Activated B cell treated with CpG ODN at 0.5 μM for 24 hours (primary cell): ENCODE data around the gene SLC38A6. TPM values are rescaled to one million over a fixed set of nuclear protein-coding genes. Genes with fewer than 3 reads are reported as not detected.

Source experiments
- ATAC-seq: fragments of 200-7000 bp; cut with Tn5 transposase; one replicate; pipeline ENCODE4 v1.10.0; 2021; ENCODE audit warnings: low read depth, mild to moderate bottlenecking, moderate library complexity
- CTCF ChIA-PET: fragments of 350-600 bp; sonication (Branson Sonifier 250); formaldehyde crosslinking; loops from one replicate; lab custom pipeline; 2021; ENCODE audit warnings: antibody characterized with exemption; lab: Charles Lee
- POLR2A ChIA-PET: fragments of 350-600 bp; sonication (Branson Sonifier 250); formaldehyde crosslinking; loops from one replicate; lab custom pipeline; 2021; ENCODE audit warnings: antibody characterized with exemption; lab: Charles Lee
- DNase-seq: peaks from one replicate; pipeline ENCODE4 v3.0.0; 2022
- H3K27ac Mint-ChIP-seq: one replicate; pipeline ENCODE4 v1.8.0; 2020; ENCODE audit warnings: mixed read lengths
- H3K27me3 Mint-ChIP-seq: one replicate; pipeline ENCODE4 v1.8.0; 2021; ENCODE audit warnings: mixed read lengths
- H3K36me3 Mint-ChIP-seq: one replicate; pipeline ENCODE4 v1.8.0; 2021; ENCODE audit warnings: low read depth, mixed read lengths
- H3K4me1 Mint-ChIP-seq: one replicate; pipeline ENCODE4 v1.8.0; 2021; ENCODE audit warnings: mixed read lengths
- H3K4me3 Mint-ChIP-seq: one replicate; pipeline ENCODE4 v1.8.0; 2020; ENCODE audit warnings: mild to moderate bottlenecking, mixed read lengths
- H3K9me3 Mint-ChIP-seq: one replicate; pipeline ENCODE4 v1.8.0; 2020; ENCODE audit warnings: mixed read lengths
- CTCF ChIP-seq: fragments of 200-600 bp; IDR thresholded peaks from one replicate; pipeline ENCODE4 v1.8.0; 2022; ENCODE audit warnings: antibody characterized with exemption, mild to moderate bottlenecking
- intact Hi-C: fragments of 100-400 bp; cut with micrococcal nuclease; formaldehyde crosslinking; loops from one replicate; pipeline ENCODE4 v1.15.1; 2024
- total RNA-seq: library from RNA; stranded (reverse); gene quantifications from 2 replicates; pipeline ENCODE4 v1.2.3, GENCODE V29; 2022

SLC38A6 gene
- total RNA-seq, 1 donor from 2014 or later, result 10.8 TPM

- Mint-ChIP-seq H3K27ac (no peak overlapping the region), H3K9me3 (peaks cover 36% of the 10 kb centered on the region)
Observed at GRCh38 chr14:60958146-60958545, 22.9 kb upstream of the SLC38A6 start.

GRCh38 chr14:60963761-60964160 is 17.3 kb upstream of the SLC38A6 start:
- DNase-seq (no peak), ATAC-seq (no peak)
- Mint-ChIP-seq H3K9me3 (peaks cover 15% of the 10 kb centered on the region), H3K36me3 (peaks cover 23% of the 10 kb centered on the region), H3K27ac (no peak overlapping the region), H3K4me3 (no peak overlapping the region), H3K4me1 (peaks cover 3% of the 10 kb centered on the region), H3K27me3 (no peaks in the 10 kb centered on the region)
- TF ChIP-seq CTCF, result no peak
- CTCF ChIA-PET, result no interaction called here
- POLR2A ChIA-PET, result no interaction called here
- intact Hi-C loops, result no loop called here

More at GRCh38 chr14:60958146-60958545, 22.9 kb upstream of the SLC38A6 start:
- DNase-seq, result no peak
- H3K4me1 Mint-ChIP-seq, result no peaks in the 10 kb centered on the region
- H3K36me3 Mint-ChIP-seq, result peaks cover 55% of the 10 kb centered on the region
- no peak for TF ChIP-seq CTCF
- no peaks in the 10 kb centered on the region for H3K27me3 Mint-ChIP-seq
- ChIA-PET POLR2A (interaction anchor here (0.8 kb wide), 1 partner anchor 877 kb away, joined by 6 read pairs; no protein-coding TSS in a partner anchor), CTCF (no interaction called here)
- no peak for ATAC-seq
- H3K4me3 Mint-ChIP-seq, result no peak overlapping the region
- intact Hi-C loops, result no loop called here

- TF ChIP-seq CTCF, result no peak
- POLR2A ChIA-PET, result interaction anchor here (0.6 kb wide), 1 partner anchor 15 kb away, joined by 5 read pairs; no protein-coding TSS in a partner anchor
- peaks cover 3% of the 10 kb centered on the region for H3K4me1 Mint-ChIP-seq
- CTCF ChIA-PET, result no interaction called here
- H3K27me3 Mint-ChIP-seq, result no peaks in the 10 kb centered on the region
- H3K36me3 Mint-ChIP-seq, result peaks cover 13% of the 10 kb centered on the region
- no peak for DNase-seq
- no peak for ATAC-seq
- no peak overlapping the region for H3K4me3 Mint-ChIP-seq
- peaks cover 8% of the 10 kb centered on the region for H3K9me3 Mint-ChIP-seq
- intact Hi-C loops, result no loop called here
- H3K27ac Mint-ChIP-seq, result no peak overlapping the region
Observed at GRCh38 chr14:60964904-60965303, 16.1 kb upstream of the SLC38A6 start.

- Mint-ChIP-seq H3K4me1 (peaks cover 3% of the 10 kb centered on the region), H3K27ac (no peak overlapping the region), H3K36me3 (peaks cover 8% of the 10 kb centered on the region), H3K4me3 (no peak overlapping the region), H3K27me3 (no peaks in the 10 kb centered on the region), H3K9me3 (peaks cover 3% of the 10 kb centered on the region)
- ATAC-seq (no peak), DNase-seq (no peak)
- intact Hi-C loops, result no loop called here
- no peak for TF ChIP-seq CTCF
- ChIA-PET CTCF (interaction anchor here (1.1 kb wide), 1 partner anchor 60 kb away, joined by 3 read pairs; no protein-coding TSS in a partner anchor), POLR2A (interaction anchor here (0.6 kb wide), 1 partner anchor 14 kb away, joined by 5 read pairs; no protein-coding TSS in a partner anchor)
Observed at GRCh38 chr14:60965402-60965801, 15.6 kb upstream of the SLC38A6 start.

- POLR2A ChIA-PET, result interaction anchor here (1.5 kb wide), 1 partner anchor 13 kb away, joined by 5 read pairs; the partner anchor contains the start of genes SLC38A6 and TRMT5
- Mint-ChIP-seq H3K36me3 (peaks cover 13% of the 10 kb centered on the region), H3K9me3 (no peaks in the 10 kb centered on the region), H3K4me3 (no peak overlapping the region), H3K27ac (no peak overlapping the region), H3K4me1 (peaks cover 3% of the 10 kb centered on the region), H3K27me3 (no peaks in the 10 kb centered on the region)
- DNase-seq (no peak), ATAC-seq (no peak)
- no peak for TF ChIP-seq CTCF
- CTCF ChIA-PET, result no interaction called here
- intact Hi-C loops, result no loop called here
Observed at GRCh38 chr14:60968099-60968498, 12.9 kb upstream of the SLC38A6 start.
